ENCODE measurements around the gene TOR3A. TPM values are rescaled to one million over a fixed set of nuclear protein-coding genes. Genes with fewer than 3 reads are reported as not detected.

TOR3A gene, protein sequence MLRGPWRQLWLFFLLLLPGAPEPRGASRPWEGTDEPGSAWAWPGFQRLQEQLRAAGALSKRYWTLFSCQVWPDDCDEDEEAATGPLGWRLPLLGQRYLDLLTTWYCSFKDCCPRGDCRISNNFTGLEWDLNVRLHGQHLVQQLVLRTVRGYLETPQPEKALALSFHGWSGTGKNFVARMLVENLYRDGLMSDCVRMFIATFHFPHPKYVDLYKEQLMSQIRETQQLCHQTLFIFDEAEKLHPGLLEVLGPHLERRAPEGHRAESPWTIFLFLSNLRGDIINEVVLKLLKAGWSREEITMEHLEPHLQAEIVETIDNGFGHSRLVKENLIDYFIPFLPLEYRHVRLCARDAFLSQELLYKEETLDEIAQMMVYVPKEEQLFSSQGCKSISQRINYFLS
- total RNA-seq (2022; extraction: Qiagen RNA extraction; ENCODE audit: low read depth) = 34.8 to 44.6 TPM (median 42.7 TPM) in 5 replicates

DNA sequence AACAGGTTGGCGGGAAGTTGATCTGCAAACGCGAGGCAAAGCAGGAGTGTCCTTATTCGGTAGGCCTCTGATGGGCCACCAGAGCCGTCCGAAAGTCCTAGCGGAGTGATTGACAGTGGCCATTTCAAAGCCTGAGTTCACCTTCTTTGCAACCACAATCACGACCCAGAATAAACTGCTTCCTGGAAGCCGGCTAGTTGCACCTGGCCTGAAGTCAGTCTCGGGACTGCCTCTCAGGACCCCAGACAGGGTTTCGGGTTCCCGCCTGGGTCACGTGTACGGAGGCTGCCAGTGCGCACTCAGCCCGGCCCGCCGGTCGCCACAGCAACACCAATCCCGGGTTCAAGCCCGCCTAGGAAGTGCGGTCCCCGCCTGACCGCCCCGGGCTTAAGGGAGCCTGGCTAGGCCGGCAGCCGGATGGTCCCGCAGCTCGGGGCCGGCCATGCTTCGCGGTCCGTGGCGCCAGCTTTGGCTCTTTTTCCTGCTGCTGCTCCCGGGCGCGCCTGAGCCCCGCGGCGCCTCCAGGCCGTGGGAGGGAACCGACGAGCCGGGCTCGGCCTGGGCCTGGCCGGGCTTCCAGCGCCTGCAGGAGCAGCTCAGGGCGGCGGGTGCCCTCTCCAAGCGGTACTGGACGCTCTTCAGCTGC is at the start of gene TOR3A:
Gene TOR3A, plus strand, starts transcription at position 384 of the 646 bp plus-strand sequence. Its CDS starts 59 bp downstream, at position 443.

Other genes with a start within 250 kb of the TOR3A start
- not detected in 5 replicates for gene ANGPTL1, start 211.0 kb upstream of the TOR3A start, total RNA-seq (2022; extraction: Qiagen RNA extraction; ENCODE audit: low read depth)
- gene FAM20B, start 56.2 kb upstream of the TOR3A start, total RNA-seq (2022; extraction: Qiagen RNA extraction; ENCODE audit: low read depth) = 14.0 to 22.4 TPM (median 19.3 TPM) in 5 replicates
- 14.4 to 22.6 TPM (median 17.6 TPM) in 5 replicates for gene ABL2, start 147.6 kb downstream of the TOR3A start, total RNA-seq (2022; extraction: Qiagen RNA extraction; ENCODE audit: low read depth)
- 21.8 to 34.2 TPM (median 28.2 TPM) in 5 replicates for gene SOAT1, start 211.7 kb downstream of the TOR3A start, total RNA-seq (2022; extraction: Qiagen RNA extraction; ENCODE audit: low read depth)

All from A549 treated with ZK216348 at 1 μM for 4 hours (cell line).